HG02610 (cell line): ENCODE data around the gene PACS1.

Source experiments
- ATAC-seq: cut with Tn5 transposase; IDR thresholded peaks from one replicate; pipeline ENCODE4 v1.9.1; 2021; ENCODE audit warnings: mild to moderate bottlenecking, moderate library complexity; ENCODE audit not compliant: unreplicated experiment

PACS1 gene

GRCh38 chr11:66178183-66178582 is 108.1 kb downstream of the PACS1 start:
- ATAC-seq: no peak

- no peak for ATAC-seq
These were observed 108.8 kb downstream of the PACS1 start for GRCh38 chr11:66178871-66179270.

GRCh38 chr11:66181632-66182315 is 111.7 kb downstream of the PACS1 start:
- no peak for ATAC-seq

- no peak for ATAC-seq
These were observed 113.5 kb downstream of the PACS1 start for GRCh38 chr11:66183494-66184048.

GRCh38 chr11:66184728-66185127 is 114.7 kb downstream of the PACS1 start:
- no peak for ATAC-seq

- no peak for ATAC-seq
These were observed 116.4 kb downstream of the PACS1 start for GRCh38 chr11:66186470-66186869.

DNA sequence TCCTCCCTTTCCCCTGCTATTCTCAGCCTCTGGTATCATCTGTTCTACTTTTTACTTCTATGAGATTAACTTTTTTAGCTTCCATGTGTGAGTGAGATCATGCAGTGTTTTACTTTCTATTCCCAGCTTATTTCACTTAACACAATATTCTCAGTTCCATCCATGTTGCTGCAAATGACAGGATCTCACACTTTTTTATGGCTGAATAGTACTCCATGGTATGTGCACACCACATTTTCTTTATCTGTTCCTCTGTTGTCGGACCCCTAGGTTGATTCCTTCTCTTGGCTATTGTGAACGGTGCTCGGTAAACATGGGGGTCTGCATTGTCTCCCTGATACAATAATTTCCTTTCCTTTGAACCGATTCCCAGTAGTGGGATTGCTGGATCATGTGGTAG is 117.4 kb downstream of the PACS1 start:
- no peak for ATAC-seq

GRCh38 chr11:66188580-66188979 is 118.5 kb downstream of the PACS1 start:
- no peak for ATAC-seq

DNA sequence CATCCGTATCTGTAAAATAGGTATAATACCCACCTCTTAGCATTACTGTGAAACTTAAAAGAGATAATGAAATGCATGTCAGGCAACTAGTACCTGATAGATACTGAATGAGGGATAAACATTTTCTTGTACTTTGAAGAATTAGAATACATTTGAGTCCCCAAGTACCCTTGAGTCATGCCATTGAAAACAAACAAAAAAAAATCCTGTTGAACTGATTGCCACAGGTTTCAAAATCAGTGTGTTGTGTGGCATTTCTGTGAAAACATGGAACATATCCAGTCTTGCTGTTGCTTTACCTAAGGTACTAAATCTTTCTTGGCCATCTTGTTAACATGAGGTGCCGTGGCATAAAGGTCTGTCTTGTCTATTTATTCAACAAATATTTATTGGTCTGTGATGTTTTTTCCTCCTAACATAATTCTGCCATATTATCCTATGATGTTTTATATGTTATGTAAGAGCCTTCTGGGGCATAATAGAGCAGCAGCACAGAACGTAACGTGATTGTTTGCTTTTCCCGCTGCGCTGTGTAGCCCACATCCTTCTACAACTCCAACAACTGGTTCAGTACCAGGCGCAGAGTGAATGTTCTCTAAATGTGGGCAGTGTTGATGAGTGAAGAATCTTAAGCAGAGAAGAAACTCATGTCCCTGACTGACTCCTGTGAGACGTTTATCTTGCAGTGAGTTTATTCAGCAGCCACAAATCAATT is 119.1 kb downstream of the PACS1 start:
- ATAC-seq: no peak

DNA sequence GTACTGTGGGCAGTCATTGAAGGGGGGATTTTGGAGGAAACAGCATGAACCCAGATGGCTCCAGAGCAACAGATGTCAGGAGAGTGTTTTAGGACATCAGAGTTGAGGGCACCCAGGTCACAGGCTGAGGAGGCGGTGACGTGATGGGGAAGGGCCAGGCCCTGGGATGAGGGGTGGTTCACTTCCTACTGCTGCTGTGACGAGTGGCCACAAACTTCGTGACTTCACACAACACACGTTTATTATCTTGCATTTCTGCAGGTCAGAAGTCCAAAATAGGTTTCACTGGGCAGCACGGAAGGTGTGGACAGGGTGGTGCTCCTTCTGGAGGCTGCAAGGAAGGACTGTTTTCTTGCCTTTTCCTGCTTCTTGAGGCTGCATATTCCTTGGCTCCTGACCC is 120.7 kb downstream of the PACS1 start:
- no peak for ATAC-seq

GRCh38 chr11:66192181-66192863 is 122.2 kb downstream of the PACS1 start:
- ATAC-seq: no peak

- ATAC-seq: no peak
These were observed 124.3 kb downstream of the PACS1 start for GRCh38 chr11:66194391-66194790.

GRCh38 chr11:66195867-66196266 is 125.8 kb downstream of the PACS1 start:
- ATAC-seq: no peak

DNA sequence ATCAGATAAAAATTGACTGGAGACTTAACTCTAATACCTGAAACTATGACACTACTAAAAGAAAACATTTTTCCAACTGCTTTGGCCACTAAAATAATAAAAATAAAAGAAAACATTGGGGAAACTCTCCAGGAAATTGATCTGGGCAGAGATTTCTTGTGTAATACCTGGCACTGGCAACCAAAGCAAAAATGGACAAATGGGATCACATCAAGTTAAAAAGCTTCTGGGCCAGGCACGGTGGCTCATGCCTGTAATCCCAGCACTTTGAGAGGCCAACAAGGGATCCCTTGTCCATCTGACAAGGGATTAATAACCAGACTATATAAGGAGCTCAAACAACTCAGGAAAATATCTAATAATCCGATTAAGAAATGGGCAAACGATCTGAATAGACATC is 133.8 kb downstream of the PACS1 start:
- no peak for ATAC-seq

GRCh38 chr11:66204412-66204811 is 134.3 kb downstream of the PACS1 start:
- no peak for ATAC-seq

GRCh38 chr11:66207816-66208215 is 137.7 kb downstream of the PACS1 start:
- no peak for ATAC-seq

DNA sequence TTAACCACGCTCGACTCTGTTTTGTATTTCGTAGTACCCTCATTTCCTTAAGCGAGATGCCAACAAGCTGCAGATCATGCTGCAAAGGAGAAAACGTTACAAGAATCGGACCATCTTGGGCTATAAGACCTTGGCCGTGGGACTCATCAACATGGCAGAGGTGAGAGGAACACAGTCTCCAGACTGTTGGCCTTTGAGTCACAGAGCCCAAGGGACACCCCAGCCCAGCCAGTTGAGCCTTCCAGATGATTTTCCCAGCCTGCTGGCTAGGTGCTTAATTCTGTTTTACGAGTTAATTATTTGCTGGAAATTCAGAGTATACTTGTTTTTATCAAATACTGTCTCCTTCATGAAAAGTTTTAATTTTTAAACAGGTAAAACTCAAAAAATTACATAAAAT is 141.0 kb downstream of the PACS1 start:
- no peak for ATAC-seq

- ATAC-seq: no peak
These were observed 146.8 kb downstream of the PACS1 start for GRCh38 chr11:66216911-66217310.

DNA sequence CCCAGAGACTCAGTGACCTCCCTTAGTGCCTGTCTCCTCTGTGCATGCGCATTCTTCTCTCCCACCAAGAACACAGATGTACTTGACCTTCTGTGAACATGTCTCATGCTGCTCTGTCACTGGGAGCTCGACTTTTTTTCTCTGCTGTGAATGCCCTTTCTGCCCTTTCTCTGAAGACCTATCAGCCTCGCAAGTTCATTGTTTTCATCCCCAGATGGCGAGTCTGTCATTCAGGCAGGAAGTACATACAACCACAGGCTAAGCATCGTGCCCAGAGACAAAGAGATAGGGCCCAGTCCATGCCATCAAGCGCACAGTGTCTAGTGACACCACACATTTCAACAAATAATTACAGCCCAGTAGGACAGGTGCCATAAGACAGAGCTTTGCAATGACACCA is 148.0 kb downstream of the PACS1 start:
- ATAC-seq: no peak

GRCh38 chr11:66218846-66219620 is 149.0 kb downstream of the PACS1 start:
- ATAC-seq: no peak
